Transverse colon (tissue), 3 donors: ENCODE data around the gene SCN4B.

Experiments used
- CTCF ChIP-seq, 5 experiments: fragments of 200-600 bp in 3 of 5; fragments of 450-650 bp in 2 of 5; sonication (generic) in 3 of 5; IDR thresholded peaks; 1 replicate in 2 of 5; 2 replicates in 3 of 5; pipeline ENCODE4 v1.5.1; 2016 to 2017; ENCODE audit warnings: antibody characterized with exemption in 5 of 5, inconsistent platforms in 3 of 5, mild to moderate bottlenecking in 2 of 5, moderate library complexity in 1 of 5
- EP300 ChIP-seq: sonication (generic); formaldehyde crosslinking; IDR thresholded peaks from one replicate; pipeline ENCODE4 v1.6.1; 2017; ENCODE audit warnings: antibody characterized with exemption, low read depth
- POLR2A ChIP-seq: fragments of 450-650 bp; IDR thresholded peaks from one replicate; pipeline ENCODE4 v1.6.1; 2016; ENCODE audit warnings: antibody characterized with exemption, mild to moderate bottlenecking, moderate library complexity

- TF ChIP-seq CTCF (IDR thresholded peaks at IDR 0.05) (no peak), POLR2A (no peak), EP300 (no peak)
Observed at GRCh38 chr11:118109231-118109630, 43.4 kb downstream of the SCN4B start.
